WERI-Rb-1 (cell line): Measurements from ENCODE around the gene GNAO1.

Experiments used
- DNase-seq: peaks from one replicate; pipeline ENCODE4 v3.0.0-alpha.2; 2020
- H3K27ac ChIP-seq: fragments of 250-450 bp; sonication (Bioruptor Pico); 2 replicates; pipeline ENCODE4 v1.5.1; 2020; ENCODE audit warnings: mild to moderate bottlenecking, moderate library complexity
- H3K27me3 ChIP-seq: fragments of 250-450 bp; sonication (Bioruptor Pico); 2 replicates; pipeline ENCODE4 v1.5.1; 2021; ENCODE audit warnings: mild to moderate bottlenecking, low read depth, moderate library complexity; ENCODE audit not compliant: insufficient read depth, severe bottlenecking
- H3K36me3 ChIP-seq: fragments of 250-450 bp; sonication (Bioruptor Pico); 2 replicates; pipeline ENCODE4 v1.5.1; 2020; ENCODE audit warnings: mild to moderate bottlenecking, moderate library complexity
- H3K4me3 ChIP-seq: 2 replicates; pipeline ENCODE4 v1.5.1; 2011; ENCODE audit warnings: low read depth, mild to moderate bottlenecking, control low read depth, low read length
- H3K9me3 ChIP-seq: fragments of 250-450 bp; sonication (Bioruptor Pico); 2 replicates; pipeline ENCODE4 v1.5.1; 2021; ENCODE audit warnings: mild to moderate bottlenecking, moderate library complexity; ENCODE audit not compliant: severe bottlenecking
- TF ChIP-seq, protein P1 (sequence below): IDR thresholded peaks from 2 replicates; pipeline ENCODE4 v1.5.1; 2011; ENCODE audit warnings: low read depth, mild to moderate bottlenecking, control low read depth, inconsistent platforms, low read length

GNAO1 gene

GRCh38 chr16:56260378-56261160 lies 69.3 kb downstream of the GNAO1 start:
- H3K27ac ChIP-seq, result no peak overlapping the region
- no peaks in the 10 kb centered on the region for H3K9me3 ChIP-seq
- TF ChIP-seq, protein P1, sequence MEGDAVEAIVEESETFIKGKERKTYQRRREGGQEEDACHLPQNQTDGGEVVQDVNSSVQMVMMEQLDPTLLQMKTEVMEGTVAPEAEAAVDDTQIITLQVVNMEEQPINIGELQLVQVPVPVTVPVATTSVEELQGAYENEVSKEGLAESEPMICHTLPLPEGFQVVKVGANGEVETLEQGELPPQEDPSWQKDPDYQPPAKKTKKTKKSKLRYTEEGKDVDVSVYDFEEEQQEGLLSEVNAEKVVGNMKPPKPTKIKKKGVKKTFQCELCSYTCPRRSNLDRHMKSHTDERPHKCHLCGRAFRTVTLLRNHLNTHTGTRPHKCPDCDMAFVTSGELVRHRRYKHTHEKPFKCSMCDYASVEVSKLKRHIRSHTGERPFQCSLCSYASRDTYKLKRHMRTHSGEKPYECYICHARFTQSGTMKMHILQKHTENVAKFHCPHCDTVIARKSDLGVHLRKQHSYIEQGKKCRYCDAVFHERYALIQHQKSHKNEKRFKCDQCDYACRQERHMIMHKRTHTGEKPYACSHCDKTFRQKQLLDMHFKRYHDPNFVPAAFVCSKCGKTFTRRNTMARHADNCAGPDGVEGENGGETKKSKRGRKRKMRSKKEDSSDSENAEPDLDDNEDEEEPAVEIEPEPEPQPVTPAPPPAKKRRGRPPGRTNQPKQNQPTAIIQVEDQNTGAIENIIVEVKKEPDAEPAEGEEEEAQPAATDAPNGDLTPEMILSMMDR, result no peak
- no peak for DNase-seq
- H3K4me3 ChIP-seq, result no peak overlapping the region
- H3K36me3 ChIP-seq, result 0 out of 2 replicates have a peak, but pooled peaks cover 3% of the 10 kb centered on the region
- H3K27me3 ChIP-seq, result no peaks in the 10 kb centered on the region

DNA sequence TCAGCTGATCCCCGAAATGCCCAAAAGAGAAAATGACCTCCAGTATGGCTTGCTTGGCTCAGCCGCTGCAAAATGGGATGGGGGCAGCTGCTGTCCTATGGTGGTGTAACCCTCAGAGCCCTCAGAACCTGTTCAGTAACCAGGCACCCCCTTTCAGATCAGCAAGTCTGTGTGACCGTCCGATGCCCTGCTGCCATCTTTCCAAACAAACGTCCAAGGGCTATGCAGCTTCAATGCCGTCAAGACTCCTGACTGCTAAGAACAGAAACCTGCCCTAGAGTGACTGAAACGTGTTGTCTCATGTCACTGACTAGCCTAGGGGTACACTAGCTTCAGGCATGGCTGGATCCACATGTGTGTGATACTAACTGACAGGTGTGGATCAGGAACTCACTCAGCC lies 70.4 kb downstream of the GNAO1 start:
- no peaks in the 10 kb centered on the region for H3K27me3 ChIP-seq
- DNase-seq, result no peak
- TF ChIP-seq, protein P1, result no peak
- H3K36me3 ChIP-seq, result 0 out of 2 replicates have a peak, but pooled peaks cover 3% of the 10 kb centered on the region
- H3K27ac ChIP-seq, result no peak overlapping the region
- no peak overlapping the region for H3K4me3 ChIP-seq
- no peaks in the 10 kb centered on the region for H3K9me3 ChIP-seq

DNA sequence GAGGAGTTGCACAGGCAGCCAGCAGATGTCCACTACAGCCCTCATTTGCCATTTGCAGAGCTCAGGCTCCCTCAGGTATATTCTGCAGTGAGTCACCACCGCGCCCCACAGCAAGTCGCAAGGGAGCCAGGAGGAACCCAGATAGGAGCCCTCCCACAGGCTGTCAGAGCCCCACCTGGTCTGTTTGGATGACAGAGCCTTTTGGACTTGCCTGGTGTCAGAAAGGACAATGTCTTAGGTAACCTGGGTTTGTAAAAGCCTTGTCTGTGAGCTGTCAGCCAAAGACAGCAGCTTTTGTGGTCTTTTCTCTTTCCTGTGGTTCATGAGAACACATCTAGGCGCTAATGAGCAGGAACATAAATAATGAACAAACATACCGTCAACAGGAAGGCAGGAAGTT lies 70.9 kb downstream of the GNAO1 start:
- Histone ChIP-seq H3K9me3 (no peaks in the 10 kb centered on the region), H3K4me3 (no peak overlapping the region), H3K27me3 (no peaks in the 10 kb centered on the region), H3K36me3 (0 out of 2 replicates have a peak, but pooled peaks cover 3% of the 10 kb centered on the region), H3K27ac (no peak overlapping the region)
- DNase-seq, result no peak
- TF ChIP-seq, protein P1, result no peak

GRCh38 chr16:56262551-56263245 lies 71.4 kb downstream of the GNAO1 start:
- no peak for DNase-seq
- Histone ChIP-seq H3K4me3 (no peak overlapping the region), H3K27ac (no peak overlapping the region; the same call in 1 of the 2 replicates)

GRCh38 chr16:56263711-56264608 lies 72.7 kb downstream of the GNAO1 start:
- no peaks in the 10 kb centered on the region for H3K9me3 ChIP-seq
- TF ChIP-seq, protein P1, result no peak
- H3K36me3 ChIP-seq, result peaks cover 3% of the 10 kb centered on the region; the same call in 1 of the 2 replicates
- H3K4me3 ChIP-seq, result no peak overlapping the region
- no peaks in the 10 kb centered on the region for H3K27me3 ChIP-seq
- DNase-seq, result peak; percentile 69
- H3K27ac ChIP-seq, result no peak overlapping the region

More at GRCh38 chr16:56262551-56263245, 71.4 kb downstream of the GNAO1 start:
- H3K27me3 ChIP-seq, result no peaks in the 10 kb centered on the region
- TF ChIP-seq, protein P1, result no peak
- no peaks in the 10 kb centered on the region for H3K9me3 ChIP-seq
- peaks cover 3% of the 10 kb centered on the region; the same call in 1 of the 2 replicates for H3K36me3 ChIP-seq
